SU-DHL-6 (cell line): Measurements from ENCODE around the gene ZBTB44.

Source experiments
- H2AFZ ChIP-seq: fragments of 200-600 bp; sonication (generic); 2 replicates; pipeline ENCODE4 v1.6.1; 2014; ENCODE audit warnings: low read depth, mild to moderate bottlenecking, moderate library complexity, mixed read lengths, antibody characterized with exemption, low read length; ENCODE audit not compliant: severe bottlenecking
- H3F3A ChIP-seq: fragments of 200-600 bp; shearing (Covaris generic); 2 replicates; pipeline ENCODE4 v1.6.0; 2016; ENCODE audit warnings: antibody characterized with exemption, mild to moderate bottlenecking; ENCODE audit not compliant: insufficient read depth
- H3K27ac ChIP-seq: fragments of 200-600 bp; sonication (generic); 2 replicates; pipeline ENCODE4 v1.5.1; 2016; ENCODE audit warnings: low read depth, mild to moderate bottlenecking, low read length, moderate library complexity, mixed read lengths
- H3K27me3 ChIP-seq: fragments of 200-600 bp; sonication (generic), shearing (Covaris generic); 2 replicates; pipeline ENCODE4 v1.6.0; 2014; ENCODE audit warnings: mild to moderate bottlenecking, low read length
- H3K36me3 ChIP-seq: fragments of 200-600 bp; sonication (generic); 2 replicates; pipeline ENCODE4 v1.6.1; 2014; ENCODE audit warnings: mild to moderate bottlenecking, low read length, mixed read lengths
- H3K4me2 ChIP-seq: fragments of 300-600, 200-600 bp; shearing (Covaris generic), sonication (generic); 2 replicates; pipeline ENCODE4 v1.6.0; 2014; ENCODE audit warnings: low read length, low read depth, mild to moderate bottlenecking; ENCODE audit not compliant: poor library complexity, severe bottlenecking
- H3K4me3 ChIP-seq: fragments of 200-600 bp; sonication (generic); 2 replicates; pipeline ENCODE4 v1.5.1; 2014; ENCODE audit warnings: antibody characterized with exemption, low read length, mild to moderate bottlenecking, mixed read lengths; ENCODE audit not compliant: insufficient read depth, poor library complexity, severe bottlenecking
- H3K79me2 ChIP-seq: fragments of 200-600 bp; sonication (generic); 2 replicates; pipeline ENCODE4 v1.6.1; 2014; ENCODE audit warnings: mild to moderate bottlenecking, low read length, moderate library complexity; ENCODE audit not compliant: insufficient read depth
- H3K9ac ChIP-seq: fragments of 200-600 bp; sonication (generic); 2 replicates; pipeline ENCODE4 v1.7.0; 2014; ENCODE audit warnings: mild to moderate bottlenecking, low read length
- H3K9me2 ChIP-seq: fragments of 200-600 bp; sonication (generic); replicated peaks from 2 replicates; pipeline ENCODE4 v1.6.1; 2014; ENCODE audit warnings: low read length; ENCODE audit not compliant: insufficient read depth
- H3K9me3 ChIP-seq: fragments of 200-600 bp; sonication (generic); 2 replicates; pipeline ENCODE4 v1.6.1; 2014; ENCODE audit warnings: low read length, mixed read lengths; ENCODE audit not compliant: insufficient read depth
- H4K20me1 ChIP-seq: fragments of 200-600 bp; sonication (generic); 2 replicates; pipeline ENCODE4 v1.6.1; 2014; ENCODE audit warnings: low read depth, mild to moderate bottlenecking, antibody characterized with exemption, low read length, moderate library complexity, mixed read lengths
- CTCF ChIP-seq: fragments of 200-600 bp; sonication (generic); IDR thresholded peaks from one replicate; pipeline ENCODE4 v1.5.1; 2017; ENCODE audit warnings: antibody characterized with exemption, mild to moderate bottlenecking, low read length, moderate library complexity; ENCODE audit not compliant: insufficient read depth, poor library complexity, severe bottlenecking
- EZH2phosphoT487 ChIP-seq: fragments of 200-600 bp; sonication (generic), shearing (Covaris generic); conservative IDR thresholded peaks from 2 replicates; pipeline ENCODE4 v1.6.1; 2018; ENCODE audit warnings: mild to moderate bottlenecking, antibody characterized with exemption, low read length, moderate library complexity, mixed read lengths

ZBTB44 gene

GRCh38 chr11:130347261-130347660, 32.5 kb upstream of the ZBTB44 start:
- Histone ChIP-seq H4K20me1 (no peaks in the 10 kb centered on the region), H3F3A (no peaks in the 10 kb centered on the region), H3K9me2 (no peaks in the 10 kb centered on the region), H3K4me3 (no peak overlapping the region), H3K27me3 (no peaks in the 10 kb centered on the region), H3K4me2 (no peak overlapping the region), H3K27ac (no peak overlapping the region), H3K9ac (no peak overlapping the region), H2AFZ (no peak overlapping the region), H3K9me3 (no peaks in the 10 kb centered on the region), H3K36me3 (no peaks in the 10 kb centered on the region), H3K79me2 (no peaks in the 10 kb centered on the region)
- TF ChIP-seq CTCF = no peak
- TF ChIP-seq EZH2phosphoT487 = no peak

- Histone ChIP-seq H2AFZ (no peak overlapping the region), H3K9me3 (no peaks in the 10 kb centered on the region), H3K9ac (no peak overlapping the region), H3K4me2 (no peak overlapping the region), H3K9me2 (no peaks in the 10 kb centered on the region), H3F3A (no peaks in the 10 kb centered on the region), H3K27me3 (no peaks in the 10 kb centered on the region), H3K4me3 (no peak overlapping the region), H4K20me1 (no peaks in the 10 kb centered on the region), H3K36me3 (no peaks in the 10 kb centered on the region), H3K79me2 (no peaks in the 10 kb centered on the region), H3K27ac (no peak overlapping the region)
- TF ChIP-seq EZH2phosphoT487 (no peak), CTCF (no peak)
Measured at GRCh38 chr11:130344841-130345240, 30.1 kb upstream of the ZBTB44 start.

- Histone ChIP-seq H3K36me3 (no peaks in the 10 kb centered on the region), H3K9me3 (no peaks in the 10 kb centered on the region), H3K4me2 (no peak overlapping the region), H3K9ac (no peak overlapping the region), H3K27me3 (no peaks in the 10 kb centered on the region), H3K27ac (no peak overlapping the region), H3F3A (no peaks in the 10 kb centered on the region), H3K9me2 (no peaks in the 10 kb centered on the region), H3K4me3 (no peak overlapping the region), H4K20me1 (no peaks in the 10 kb centered on the region), H3K79me2 (no peaks in the 10 kb centered on the region), H2AFZ (no peak overlapping the region)
- TF ChIP-seq CTCF = no peak
- TF ChIP-seq EZH2phosphoT487 = no peak
Measured at GRCh38 chr11:130340671-130341319, 26.1 kb upstream of the ZBTB44 start.
